Stimulated activated CD4-positive, alpha-beta T cell treated with anti-CD3 and anti-CD28 coated beads, Interleukin-15, amount 100 ng/mL, for 48 hours (primary cell): Measurements from ENCODE around the gene TSPAN9.

Source experiments
- DNase-seq, 2 donors: peaks; one replicate each; pipeline ENCODE4 v3.0.0-alpha.2; 2020; ENCODE audit warnings: low read depth in 2 of 2

TSPAN9 gene

DNA sequence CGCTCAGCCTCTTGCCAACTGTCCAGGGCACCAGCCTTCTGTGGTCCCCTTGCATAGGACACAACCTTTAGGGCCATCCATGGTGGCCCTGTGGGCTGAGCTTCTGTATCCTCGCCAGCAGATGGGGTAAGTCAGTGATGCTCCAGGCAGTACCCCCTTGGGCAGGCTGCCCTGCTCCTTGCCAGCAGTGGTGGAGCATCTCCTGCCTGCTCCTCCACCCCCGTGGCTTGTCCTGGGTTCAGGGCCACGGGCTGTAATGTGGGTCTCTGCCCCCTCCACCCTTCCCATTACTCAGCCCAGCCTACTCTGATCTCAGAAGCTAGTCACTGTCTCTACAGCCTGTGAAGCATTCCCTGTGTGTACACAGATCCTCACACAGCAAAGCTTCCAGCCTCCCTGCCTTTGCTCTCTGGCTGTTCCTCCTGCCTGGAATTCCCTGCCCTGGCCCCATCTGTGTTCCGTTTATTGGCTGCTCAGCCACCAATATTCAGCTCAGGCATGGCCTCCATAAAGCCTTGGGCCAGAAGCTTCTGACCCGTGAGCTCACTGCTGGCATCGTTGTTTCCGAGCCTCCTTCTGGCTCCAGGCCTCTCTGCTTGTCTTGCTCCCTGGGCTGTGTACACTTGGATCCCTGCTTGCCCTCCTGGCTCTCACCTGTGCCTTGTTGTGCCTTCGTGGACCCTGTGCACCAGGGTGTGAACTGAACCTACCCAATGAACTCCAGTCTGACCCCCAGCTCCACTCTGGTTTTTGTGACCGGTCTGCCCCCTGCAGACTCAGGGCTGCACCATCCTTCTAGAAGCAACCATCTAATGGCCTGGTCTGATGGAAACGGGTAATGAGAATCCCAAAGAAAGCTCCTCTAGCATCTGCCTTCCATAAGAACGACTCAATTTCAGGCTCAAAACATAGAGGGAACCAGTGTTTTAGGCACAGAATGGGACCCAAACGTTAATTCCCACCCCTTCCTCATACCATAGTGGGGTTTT is 236.8 kb downstream of the TSPAN9 start:
- no peak for DNase-seq

DNA sequence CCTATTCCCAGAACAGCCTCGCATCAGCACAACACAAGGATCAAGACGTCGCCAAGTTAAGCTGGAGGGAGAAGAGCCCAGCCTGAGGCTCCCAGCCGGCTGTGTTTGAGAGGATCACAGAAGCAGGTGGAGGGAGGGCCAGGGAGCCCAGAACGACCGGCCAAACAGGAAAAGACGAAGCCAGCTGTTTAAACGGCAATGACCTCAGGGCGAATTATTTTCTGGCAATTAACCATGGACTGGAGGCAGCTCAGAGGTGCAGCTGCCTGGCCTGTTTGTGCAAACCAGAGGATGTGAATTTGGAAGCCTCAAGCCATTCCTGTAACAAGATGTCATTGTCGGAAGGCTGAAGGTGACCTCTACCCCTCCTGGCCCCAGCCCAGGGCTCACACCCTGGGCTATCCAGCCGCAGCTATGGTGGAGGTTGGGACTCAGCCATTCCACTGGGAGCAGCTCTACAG is 238.1 kb downstream of the TSPAN9 start:
- no peak for DNase-seq

DNA sequence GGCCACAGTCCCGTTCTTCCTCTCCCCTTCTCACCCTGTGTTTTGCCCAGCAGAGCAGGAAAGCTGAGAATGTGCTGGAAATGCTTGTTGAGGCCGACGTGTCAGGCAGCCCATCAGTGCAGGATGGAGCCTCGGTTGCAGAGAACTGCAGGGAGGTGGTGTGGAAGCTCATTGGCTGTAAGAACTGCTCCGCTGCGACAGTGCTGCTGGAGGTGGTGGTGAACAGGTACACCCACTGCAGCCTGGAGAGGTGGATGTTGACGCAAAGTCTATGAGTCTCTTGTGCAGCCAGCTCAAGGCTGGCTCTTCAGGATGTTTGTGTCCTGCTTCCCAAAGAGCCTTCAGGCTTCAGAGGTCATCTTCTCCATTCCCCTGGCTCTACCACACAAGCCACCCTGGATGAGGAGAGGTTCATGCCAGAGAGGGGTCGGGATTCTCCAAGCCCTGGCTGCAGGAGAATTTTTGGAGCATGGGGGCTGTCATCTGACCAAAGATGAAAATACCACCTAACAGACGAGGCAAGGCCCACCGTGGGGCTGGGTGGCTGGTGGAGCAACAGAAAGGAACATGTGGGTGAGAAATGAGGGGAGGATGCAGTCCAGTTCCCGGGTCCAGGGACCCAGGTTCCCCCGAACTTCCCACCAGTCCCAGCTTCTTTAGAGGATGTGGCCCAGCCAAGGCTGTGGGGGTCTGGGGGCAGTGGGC is 239.7 kb downstream of the TSPAN9 start:
- DNase-seq, result no peak

DNA sequence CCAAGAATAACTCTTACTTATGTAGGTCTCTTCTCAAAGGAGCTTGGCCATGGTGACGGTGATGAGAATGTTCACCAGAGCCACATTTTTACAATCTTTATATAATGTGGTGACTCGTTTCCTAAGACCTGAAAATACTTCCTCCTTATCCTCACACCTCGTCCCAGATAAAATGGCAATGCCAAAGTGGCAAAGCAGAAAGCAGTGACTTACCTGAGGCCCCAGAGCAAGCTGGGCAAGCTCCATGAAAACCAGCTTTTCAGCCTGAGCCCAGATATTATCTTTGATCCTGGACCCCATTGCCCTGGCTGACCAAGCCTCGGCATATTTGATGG is 240.3 kb downstream of the TSPAN9 start:
- DNase-seq, result no peak

DNA sequence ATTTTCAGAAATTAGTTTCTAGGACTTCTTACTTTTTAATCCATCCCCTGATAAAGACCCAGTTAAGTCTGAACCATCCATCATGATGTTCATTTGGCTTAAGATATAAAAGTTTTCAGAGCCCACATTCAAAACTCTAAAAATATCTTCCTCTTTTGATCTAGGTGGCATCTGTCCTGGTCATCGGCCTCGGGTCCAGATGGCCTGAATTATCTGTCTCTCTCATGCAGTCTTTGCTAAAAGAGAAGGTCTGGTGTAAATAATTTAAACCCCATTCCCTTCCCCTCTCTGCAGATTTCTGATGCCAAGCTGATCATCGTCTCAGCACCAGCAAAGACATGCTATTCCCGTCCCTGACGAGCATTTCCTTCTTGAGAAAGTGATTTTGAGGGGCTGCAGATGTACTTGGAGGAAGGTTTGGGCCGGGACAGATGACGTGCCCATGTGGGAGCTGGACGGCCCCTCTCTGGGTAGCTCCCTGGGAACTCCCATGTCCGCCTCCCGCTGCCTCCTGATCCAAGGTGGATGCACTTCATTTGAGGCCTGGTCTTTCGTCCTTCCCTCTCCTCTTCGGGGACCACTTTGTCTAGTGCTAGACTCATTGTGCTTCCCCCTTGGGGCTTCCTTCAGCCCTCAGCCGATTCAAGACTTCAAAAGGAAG is 240.8 kb downstream of the TSPAN9 start:
- no peak for DNase-seq

DNA sequence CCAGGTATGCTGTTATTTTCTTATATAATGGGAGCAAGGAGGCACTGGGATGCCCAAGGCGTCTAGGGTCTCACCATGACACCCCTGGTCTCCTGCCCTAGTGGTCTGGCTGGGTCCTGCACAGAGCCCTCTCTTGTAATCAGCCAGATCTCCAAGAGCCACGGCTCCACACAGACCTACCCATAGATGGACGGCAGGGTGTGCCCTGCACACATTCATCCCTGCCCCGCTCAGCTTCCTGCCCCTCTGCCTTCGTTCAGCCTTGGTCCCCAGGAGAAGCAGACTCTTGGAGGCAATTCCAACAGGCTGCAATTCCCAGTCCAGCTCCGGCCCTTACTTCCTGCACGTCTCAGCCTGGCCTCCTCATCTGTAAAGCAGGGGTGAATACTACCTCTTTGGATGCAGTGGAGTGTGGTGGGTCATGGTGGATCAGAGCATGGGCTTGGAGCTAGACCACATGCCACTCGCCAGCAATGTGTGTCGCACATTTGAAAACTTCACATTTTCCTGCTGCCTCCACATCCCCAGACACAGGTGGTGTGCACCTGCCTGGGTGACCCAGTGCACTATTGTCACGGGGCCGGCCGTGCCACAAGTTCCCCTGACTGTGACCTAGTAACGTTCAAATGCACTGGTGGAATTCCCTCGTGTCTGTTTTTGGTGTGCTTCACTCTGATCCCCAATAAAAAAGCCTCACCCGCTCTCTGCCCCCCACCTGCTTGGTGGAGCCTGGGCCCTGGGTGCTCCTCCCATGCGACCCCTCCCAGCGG is 242.7 kb downstream of the TSPAN9 start:
- no peak for DNase-seq

DNA sequence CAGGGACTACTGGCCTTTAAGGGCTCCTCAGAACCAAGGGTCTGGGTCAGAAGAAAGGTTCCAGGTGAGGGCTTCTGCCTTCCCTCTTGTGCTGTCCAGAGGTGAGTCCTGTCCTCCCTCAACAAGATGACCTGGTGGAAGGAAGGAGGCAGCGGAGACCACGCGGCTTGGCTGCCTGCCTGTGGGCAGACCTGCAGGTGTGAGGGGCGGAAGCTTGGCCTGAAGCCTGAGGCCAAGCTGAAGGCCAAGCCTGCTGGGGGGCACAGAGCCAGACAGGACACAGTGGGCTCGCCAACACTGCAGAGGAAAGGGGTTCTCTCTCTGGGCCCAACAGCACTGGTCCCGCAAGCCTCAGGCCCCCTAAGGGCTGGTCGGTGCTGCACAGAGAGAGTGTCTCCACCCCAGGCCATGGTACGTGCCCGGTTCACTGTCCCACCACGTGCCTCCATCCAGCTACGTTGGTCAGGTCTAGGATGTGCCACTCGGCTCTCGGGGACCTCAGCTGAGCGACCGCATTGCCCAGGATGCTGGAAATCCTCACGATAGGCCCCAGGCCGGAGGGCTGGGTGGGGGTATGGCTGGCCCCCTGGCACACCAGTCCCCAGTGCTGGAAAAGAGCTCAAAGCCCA is 243.8 kb downstream of the TSPAN9 start:
- DNase-seq, result no peak

DNA sequence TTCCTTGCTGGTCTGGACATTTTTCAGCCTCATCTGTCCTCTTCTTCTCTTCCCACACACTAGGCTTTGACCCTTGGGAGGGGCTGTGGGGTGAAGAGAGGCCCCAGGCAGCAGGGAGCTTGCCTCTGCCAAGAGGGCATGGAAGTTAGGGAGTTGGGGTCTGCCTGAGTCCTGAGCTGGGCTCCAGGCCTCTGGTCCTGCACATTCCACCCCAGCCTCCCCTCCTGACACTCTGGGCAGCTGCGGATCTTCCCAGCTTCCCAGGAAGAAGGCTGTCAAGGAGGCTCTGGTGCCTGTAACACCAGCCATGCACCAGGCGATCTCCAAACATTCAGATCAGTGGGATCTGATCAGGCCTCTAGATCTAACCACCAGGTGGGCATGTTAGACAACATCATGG is 244.7 kb downstream of the TSPAN9 start:
- no peak for DNase-seq

DNA sequence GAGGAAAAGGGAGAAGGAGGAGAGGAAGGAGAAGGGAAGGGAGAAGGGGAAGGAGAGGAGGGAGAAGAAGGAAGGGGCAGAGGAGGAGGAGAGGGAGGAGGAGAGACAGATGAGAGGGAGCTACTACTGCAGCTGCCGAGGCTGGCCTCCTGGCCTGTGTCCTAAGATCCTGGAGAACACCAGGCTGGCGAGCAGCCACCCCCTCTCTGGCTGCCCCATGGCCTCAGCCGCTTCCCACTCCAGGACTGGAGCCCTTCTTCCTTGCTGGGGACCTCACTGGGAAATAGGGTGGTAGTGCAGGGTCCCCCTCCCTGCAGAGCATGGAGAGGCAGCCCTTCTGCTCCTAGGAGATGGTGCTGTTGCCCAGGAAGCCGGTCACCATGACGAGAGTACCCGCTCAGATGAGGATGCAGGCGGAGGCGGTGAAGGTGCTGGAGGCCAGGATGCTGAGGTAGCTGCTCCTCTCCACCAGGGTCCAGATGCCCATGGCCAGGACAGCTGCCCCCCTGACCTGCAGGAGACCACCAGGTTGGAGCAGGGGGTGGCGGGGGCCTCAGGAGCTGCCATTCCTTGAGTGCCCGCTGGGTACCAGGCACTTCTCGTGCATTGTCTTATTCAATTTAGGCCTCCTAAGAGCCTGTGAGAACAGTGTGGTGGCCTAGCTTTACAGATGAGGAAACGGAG is 246.0 kb downstream of the TSPAN9 start:
- no peak for DNase-seq

DNA sequence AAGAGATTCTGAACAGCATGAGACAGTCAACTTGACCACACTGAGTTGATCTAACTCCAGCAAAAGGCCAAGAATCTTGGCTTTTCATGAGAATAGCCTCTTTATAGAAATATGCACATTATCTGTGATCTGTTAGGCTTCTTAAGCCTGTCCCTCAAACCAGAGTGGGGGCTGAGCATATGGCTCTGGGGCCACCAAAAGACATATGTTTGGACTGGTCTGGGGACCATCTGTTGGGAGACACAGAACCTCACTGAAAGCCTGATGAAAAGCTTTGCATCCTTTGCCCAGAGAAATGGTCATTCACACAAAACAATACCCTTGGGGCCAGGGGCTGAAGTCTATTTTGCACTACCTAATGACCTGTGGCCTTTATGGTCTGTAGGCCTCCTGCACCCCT is 248.6 kb downstream of the TSPAN9 start:
- no peak for DNase-seq

DNA sequence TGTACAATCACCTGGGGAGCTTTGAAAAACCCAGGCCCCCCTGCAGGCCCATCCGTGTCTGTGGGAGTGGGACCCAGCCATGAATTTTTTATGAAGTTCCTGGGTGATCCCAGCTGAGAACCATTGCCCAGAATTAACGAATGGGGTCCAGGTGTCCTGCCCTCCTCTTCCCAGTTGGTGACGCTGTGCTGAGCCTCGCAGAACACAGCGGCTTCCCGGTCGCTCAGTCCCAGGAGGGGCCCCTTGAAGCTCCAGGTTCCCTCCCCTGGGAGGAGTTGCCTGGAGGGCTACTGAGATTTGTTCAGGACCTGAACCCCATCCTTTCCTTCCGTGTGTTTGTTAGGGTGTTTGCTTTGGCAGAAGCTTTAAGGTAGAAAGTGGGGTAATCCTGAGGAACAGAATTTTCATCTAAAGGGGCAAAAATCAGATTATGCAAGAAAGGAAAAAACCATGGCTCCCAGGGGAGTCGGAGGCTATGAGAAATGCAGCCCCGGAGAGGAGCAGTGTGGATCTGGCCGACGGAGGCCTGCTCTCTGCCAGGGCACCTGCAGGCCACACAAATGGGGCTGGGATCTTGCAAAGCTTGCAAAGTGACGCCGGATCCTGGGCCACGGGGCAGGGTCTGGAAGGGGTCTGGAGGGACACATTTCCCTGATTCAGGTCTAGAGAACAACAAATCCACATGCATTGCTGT is 249.1 kb downstream of the TSPAN9 start:
- DNase-seq, result no peak

DNA sequence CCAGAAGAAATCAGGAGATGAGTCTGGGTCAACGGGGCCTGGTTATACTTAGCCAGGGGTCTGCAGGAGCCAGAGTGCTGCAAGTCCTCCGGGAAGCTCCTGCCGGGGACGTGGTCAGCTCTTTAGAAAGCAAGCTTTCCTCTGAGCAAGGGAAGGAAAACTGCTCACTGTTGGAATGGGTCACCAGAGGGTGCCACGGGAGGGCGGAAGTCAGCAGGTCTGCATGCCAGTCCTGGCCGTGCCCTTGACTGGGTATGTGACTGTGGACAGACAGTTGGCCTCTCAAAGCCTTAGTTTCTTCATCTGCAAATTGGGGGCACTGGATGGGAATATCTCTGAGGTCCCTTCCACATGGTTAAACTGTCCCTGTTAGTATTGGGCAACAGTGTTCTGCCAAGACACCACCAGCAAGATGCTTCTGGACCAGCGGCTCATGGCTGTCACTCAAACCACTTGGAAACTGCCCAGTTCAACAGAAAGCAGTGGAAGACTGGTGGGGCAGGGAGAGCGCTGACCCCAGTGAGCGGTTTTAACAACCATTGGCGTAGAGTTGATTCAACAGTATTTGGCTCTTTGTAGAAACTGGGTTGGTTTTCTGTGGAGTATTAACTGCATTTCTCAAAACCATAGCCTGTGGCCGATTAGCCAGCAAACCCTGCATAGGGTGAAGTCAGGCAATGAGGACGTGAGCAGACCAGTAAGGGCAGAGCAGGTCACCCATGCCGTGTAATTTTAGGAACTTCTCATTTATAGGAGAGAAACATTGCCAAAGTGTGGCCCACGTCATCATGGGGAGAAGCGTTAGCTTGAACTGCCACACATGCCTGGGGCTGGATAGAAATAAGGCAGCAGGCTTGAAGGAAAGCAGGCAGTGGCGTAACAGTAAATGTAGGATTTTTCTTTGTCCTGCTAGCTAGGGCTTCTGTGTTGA is 249.9 kb downstream of the TSPAN9 start:
- DNase-seq, result no peak

DNA sequence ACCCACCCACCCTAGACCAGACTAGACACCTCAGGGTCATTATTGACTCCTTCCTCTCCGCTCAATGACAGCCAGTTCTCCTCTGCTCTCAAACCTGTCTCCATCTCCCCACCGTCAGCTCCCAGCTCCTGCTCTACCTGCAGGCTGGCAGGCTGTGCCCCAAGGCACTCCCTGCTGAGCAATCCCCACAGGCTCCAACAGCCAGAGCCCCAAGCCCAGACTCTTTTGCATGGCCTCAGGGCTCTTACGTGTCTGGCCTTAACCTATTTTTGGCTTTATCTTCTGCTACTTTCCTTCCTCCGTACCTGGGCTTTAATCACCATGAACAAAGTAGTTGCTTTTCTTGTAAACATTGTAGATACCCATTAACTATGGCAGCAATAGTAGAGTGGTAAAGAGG is 250.9 kb downstream of the TSPAN9 start:
- DNase-seq, result no peak

DNA sequence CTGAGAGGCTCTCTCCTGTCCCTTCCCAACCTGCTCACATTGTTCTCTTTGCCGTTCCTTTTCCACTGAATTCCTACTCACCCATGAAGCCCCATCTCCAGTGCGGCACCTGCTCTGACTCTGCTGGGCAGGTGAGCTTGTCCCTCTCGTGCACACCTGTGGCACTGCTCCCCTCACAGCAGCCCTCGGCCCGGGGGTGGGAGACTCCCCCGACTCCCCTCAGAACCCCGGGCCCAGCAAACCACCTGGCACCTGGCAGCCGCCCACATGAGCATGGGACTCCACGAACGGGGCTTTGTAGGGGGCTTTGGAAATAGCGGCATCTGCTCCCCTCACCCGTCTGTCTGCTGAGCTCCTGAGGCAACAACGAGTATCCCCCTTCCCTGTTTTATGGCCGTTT is 251.4 kb downstream of the TSPAN9 start:
- no peak for DNase-seq

DNA sequence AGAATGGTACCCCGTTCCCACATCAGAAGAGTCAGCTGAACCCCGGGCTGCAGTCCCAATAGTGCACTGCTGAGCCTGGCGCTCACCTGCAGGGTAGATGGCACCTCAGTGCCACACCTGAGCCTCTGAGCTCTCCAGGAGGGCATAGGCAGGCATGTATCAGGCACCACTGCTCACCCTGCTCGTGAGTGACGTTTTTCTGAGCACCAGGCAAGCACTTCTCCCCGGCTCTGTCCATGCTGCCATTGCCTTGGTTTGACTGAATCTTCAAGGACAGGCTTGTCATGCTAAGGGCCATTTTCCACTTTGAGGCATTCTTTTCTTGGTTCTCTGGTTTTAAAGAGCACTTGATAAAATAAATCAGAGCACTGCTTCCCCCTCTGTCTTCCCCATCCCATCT is 252.2 kb downstream of the TSPAN9 start:
- no peak for DNase-seq

DNA sequence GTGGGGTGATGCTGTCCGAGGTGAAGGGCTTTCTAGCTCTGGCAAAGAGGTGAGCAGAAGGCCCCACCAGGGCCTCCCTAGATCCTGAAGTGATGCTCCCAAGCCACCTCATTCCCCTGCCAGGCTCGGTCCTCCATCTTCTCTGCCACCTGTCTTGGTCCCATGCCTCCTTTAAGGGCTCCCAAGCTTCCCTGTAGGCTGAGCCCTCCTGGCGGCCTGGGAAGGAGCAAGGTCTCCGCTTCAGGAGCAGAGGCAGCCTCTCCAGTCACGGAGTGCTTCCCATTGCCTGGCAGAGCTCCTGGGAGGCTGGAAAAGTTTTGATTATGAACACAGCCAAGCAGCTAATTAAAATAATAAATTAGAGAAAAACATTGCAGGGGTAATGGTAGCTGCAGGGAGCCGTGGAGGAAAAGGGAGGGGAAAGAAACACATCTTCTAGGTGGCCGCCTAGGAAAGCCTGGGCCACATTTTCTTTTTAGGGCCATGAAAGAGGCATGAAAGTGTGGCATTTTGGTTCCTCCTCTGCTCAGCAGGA is 253.9 kb downstream of the TSPAN9 start:
- no peak for DNase-seq

DNA sequence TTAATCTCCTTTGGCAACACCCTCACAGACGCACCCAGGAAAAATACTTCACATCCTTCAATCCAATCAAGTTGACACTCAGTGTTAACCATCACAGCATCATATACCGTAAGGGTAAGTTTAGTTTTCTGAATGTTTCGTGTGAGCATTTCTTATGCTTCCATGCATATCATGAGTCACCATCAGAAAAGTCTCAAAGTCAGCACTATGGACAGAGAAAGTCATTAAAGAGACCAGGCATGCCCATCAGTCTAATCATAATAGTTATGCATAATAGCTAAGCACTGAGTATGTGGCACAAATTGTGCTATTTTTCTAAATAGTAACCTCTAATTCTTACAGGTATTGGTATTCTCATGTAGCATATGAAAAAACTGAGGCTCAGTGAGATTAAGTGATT is 255.0 kb downstream of the TSPAN9 start:
- no peak for DNase-seq

DNA sequence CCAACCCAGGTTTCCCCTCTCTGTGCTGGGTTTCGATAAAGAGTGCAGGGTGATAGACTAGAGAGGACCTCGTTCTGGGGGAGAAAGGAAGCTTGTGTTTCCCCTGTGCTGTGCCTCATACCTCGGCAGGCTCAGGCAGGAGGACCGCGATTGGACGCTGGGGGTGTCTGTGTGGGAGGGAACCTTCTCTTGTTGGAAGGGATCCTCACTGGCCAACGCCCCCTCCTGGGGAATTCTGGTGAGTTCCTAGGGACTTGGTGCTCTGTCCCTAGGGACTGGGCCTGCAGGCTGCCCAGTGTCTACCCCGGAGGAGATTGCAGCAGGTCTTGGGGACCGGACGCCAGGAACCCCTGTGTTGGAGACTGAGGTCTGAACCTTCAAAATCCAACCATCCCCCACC is 256.4 kb downstream of the TSPAN9 start:
- no peak for DNase-seq

DNA sequence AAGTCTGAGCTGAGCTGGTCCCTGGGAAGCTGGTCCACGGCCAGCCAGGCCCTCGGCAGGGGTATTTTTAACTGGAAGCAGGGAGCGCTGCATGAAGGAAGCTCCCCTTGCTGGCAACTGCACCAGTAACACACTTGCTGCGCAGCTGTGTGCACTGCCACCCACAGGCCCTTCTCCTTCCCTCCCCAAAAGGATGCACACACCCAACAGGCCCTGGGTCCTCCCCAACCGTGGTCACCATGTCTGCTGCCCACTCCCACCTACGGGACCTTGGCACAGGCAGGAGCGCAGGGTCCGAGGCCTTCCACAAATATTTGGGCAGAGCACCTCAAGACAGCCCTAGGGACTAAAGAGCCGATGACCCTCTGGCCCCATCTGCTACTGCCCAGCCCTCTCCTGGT is 256.8 kb downstream of the TSPAN9 start:
- DNase-seq, result no peak
